ENCODE measurements around the gene TTLL11. TPM values are rescaled to one million over a fixed set of nuclear protein-coding genes. Genes with fewer than 3 reads are reported as not detected.
A peak's percentile ranks its signal among the peaks of the same experiment; 100 is the strongest.

Gene TTLL11
- total RNA-seq, 1 donor from 2014 or later, result 0.75 TPM

GRCh38 chr9:121996783-121997182 lies 96.3 kb downstream of the TTLL11 start:
- H3K79me2 ChIP-seq (ENCODE audit: low read depth), result no peaks in the 10 kb centered on the region
- H3K4me1 Mint-ChIP-seq, result peaks cover 9% of the 10 kb centered on the region
- TF ChIP-seq EZH2phosphoT487 (IDR thresholded peaks at IDR 0.05) (no peak), CTCF (IDR thresholded peaks at IDR 0.05) (no peak), EZH2 (IDR thresholded peaks at IDR 0.05) (no peak)
- no peaks in the 10 kb centered on the region for H3K27me3 Mint-ChIP-seq (ENCODE audit: insufficient read depth, low read depth)
- H3K27ac ChIP-seq, result no peak overlapping the region
- no peak overlapping the region for H3K4me3 ChIP-seq
- H3K27me3 ChIP-seq, result peaks cover 47% of the 10 kb centered on the region
- H2AFZ ChIP-seq (replicated peaks), result no peak overlapping the region
- H3K36me3 ChIP-seq, result no peaks in the 10 kb centered on the region
- H3K9me3 Mint-ChIP-seq, result no peaks in the 10 kb centered on the region
- H3F3A ChIP-seq (ENCODE audit: low read depth), result peaks cover 2% of the 10 kb centered on the region
- H3K9me3 ChIP-seq (ENCODE audit: low read depth), result no peaks in the 10 kb centered on the region
- no peak overlapping the region for H3K9ac ChIP-seq
- H3K4me3 Mint-ChIP-seq, result no peak overlapping the region
- H3K4me1 ChIP-seq, result no peaks in the 10 kb centered on the region
- DNase-seq (ENCODE audit: low spot score), result no peak
- H3K27ac Mint-ChIP-seq, result no peak overlapping the region
- H4K20me1 ChIP-seq (ENCODE audit: low read depth), result peaks cover 3% of the 10 kb centered on the region
- no peak overlapping the region for H3K4me2 ChIP-seq
- no peaks in the 10 kb centered on the region for H3K36me3 Mint-ChIP-seq

GRCh38 chr9:121995997-121996396 lies 97.1 kb downstream of the TTLL11 start:
- H3K27me3 Mint-ChIP-seq (ENCODE audit: insufficient read depth, low read depth), result no peaks in the 10 kb centered on the region
- H3K79me2 ChIP-seq (ENCODE audit: low read depth), result no peaks in the 10 kb centered on the region
- DNase-seq (ENCODE audit: low spot score), result no peak

GRCh38 chr9:121992571-121993212 lies 100.4 kb downstream of the TTLL11 start:
- H3K27ac ChIP-seq, result no peak overlapping the region
- no peaks in the 10 kb centered on the region for H3K36me3 ChIP-seq
- no peaks in the 10 kb centered on the region for H3K9me3 ChIP-seq (ENCODE audit: low read depth)
- no peak overlapping the region for H3K27ac Mint-ChIP-seq
- no peak overlapping the region for H3K4me2 ChIP-seq
- no peaks in the 10 kb centered on the region for H3K4me1 ChIP-seq
- no peak overlapping the region for H2AFZ ChIP-seq (replicated peaks)
- H3K27me3 Mint-ChIP-seq (ENCODE audit: insufficient read depth, low read depth), result peaks cover 8% of the 10 kb centered on the region
- peaks cover under 1% of the 10 kb centered on the region for H3K4me1 Mint-ChIP-seq
- no peaks in the 10 kb centered on the region for H3K36me3 Mint-ChIP-seq
- H3K9ac ChIP-seq, result no peak overlapping the region
- no peaks in the 10 kb centered on the region for H3K9me3 Mint-ChIP-seq
- no peak overlapping the region for H3K4me3 Mint-ChIP-seq
- peaks cover 43% of the 10 kb centered on the region for H3K27me3 ChIP-seq
- peak; percentile 91 for DNase-seq (ENCODE audit: low spot score)
- no peaks in the 10 kb centered on the region for H4K20me1 ChIP-seq (ENCODE audit: low read depth)
- H3K4me3 ChIP-seq, result no peak overlapping the region
- TF ChIP-seq CTCF (IDR thresholded peaks at IDR 0.05), result peak; percentile 93
- no peak for TF ChIP-seq EZH2phosphoT487 (IDR thresholded peaks at IDR 0.05)
- no peaks in the 10 kb centered on the region for H3K79me2 ChIP-seq (ENCODE audit: low read depth)
- no peaks in the 10 kb centered on the region for H3F3A ChIP-seq (ENCODE audit: low read depth)

More at GRCh38 chr9:121995997-121996396, 97.1 kb downstream of the TTLL11 start:
- no peak for TF ChIP-seq EZH2phosphoT487 (IDR thresholded peaks at IDR 0.05)
- no peak overlapping the region for H3K27ac ChIP-seq
- no peaks in the 10 kb centered on the region for H3K9me3 ChIP-seq (ENCODE audit: low read depth)
- H2AFZ ChIP-seq (replicated peaks), result no peak overlapping the region
- no peaks in the 10 kb centered on the region for H3K4me1 ChIP-seq
- no peaks in the 10 kb centered on the region for H3K9me3 Mint-ChIP-seq
- H3K27me3 ChIP-seq, result peaks cover 48% of the 10 kb centered on the region
- H3K36me3 ChIP-seq, result no peaks in the 10 kb centered on the region
- H3K4me3 ChIP-seq, result no peak overlapping the region
- no peaks in the 10 kb centered on the region for H4K20me1 ChIP-seq (ENCODE audit: low read depth)
- no peaks in the 10 kb centered on the region for H3K36me3 Mint-ChIP-seq
- no peak overlapping the region for H3K27ac Mint-ChIP-seq
- no peaks in the 10 kb centered on the region for H3F3A ChIP-seq (ENCODE audit: low read depth)
- H3K4me2 ChIP-seq, result no peak overlapping the region
- no peak overlapping the region for H3K9ac ChIP-seq
- no peak overlapping the region for H3K4me3 Mint-ChIP-seq
- H3K4me1 Mint-ChIP-seq, result peaks cover 5% of the 10 kb centered on the region

- H3K4me2 ChIP-seq, result no peak overlapping the region
- H3F3A ChIP-seq (ENCODE audit: low read depth), result no peaks in the 10 kb centered on the region
- Mint-ChIP-seq H3K9me3 (no peaks in the 10 kb centered on the region), H3K27me3 (ENCODE audit: insufficient read depth, low read depth) (peaks cover 8% of the 10 kb centered on the region), H3K4me3 (no peak overlapping the region), H3K27ac (no peak overlapping the region), H3K36me3 (no peaks in the 10 kb centered on the region), H3K4me1 (no peaks in the 10 kb centered on the region)
- H3K79me2 ChIP-seq (ENCODE audit: low read depth), result no peaks in the 10 kb centered on the region
- DNase-seq (ENCODE audit: low spot score), result no peak
- peaks cover 39% of the 10 kb centered on the region for H3K27me3 ChIP-seq
- H3K9me3 ChIP-seq (ENCODE audit: low read depth), result no peaks in the 10 kb centered on the region
- TF ChIP-seq EZH2phosphoT487 (IDR thresholded peaks at IDR 0.05) (no peak), EZH2 (IDR thresholded peaks at IDR 0.05) (no peak), CTCF (IDR thresholded peaks at IDR 0.05) (no peak)
- H2AFZ ChIP-seq (replicated peaks), result no peak overlapping the region
- no peaks in the 10 kb centered on the region for H3K4me1 ChIP-seq
- no peak overlapping the region for H3K9ac ChIP-seq
- no peak overlapping the region for H3K27ac ChIP-seq
- H3K4me3 ChIP-seq, result no peak overlapping the region
- no peaks in the 10 kb centered on the region for H3K36me3 ChIP-seq
- H4K20me1 ChIP-seq (ENCODE audit: low read depth), result no peaks in the 10 kb centered on the region
Observed at GRCh38 chr9:121991307-121991661, 101.8 kb downstream of the TTLL11 start.

All from neural progenitor cell (in vitro differentiated cells).